Right lobe of liver (tissue), 6 donors: Measurements from ENCODE around the gene FASTK. TPM values are rescaled to one million over a fixed set of nuclear protein-coding genes. Genes with fewer than 3 reads are reported as not detected.

Source experiments
- ATAC-seq, 4 donors: fragments of 200-7000 bp; cut with Tn5 transposase; one replicate each; pipeline ENCODE4 v1.9.1; 2020; ENCODE audit warnings: mild to moderate bottlenecking in 4 of 4, moderate library complexity in 4 of 4
- DNase-seq, 3 donors: peaks; one replicate each; pipeline ENCODE4 v3.0.0-alpha.2; 2020
- H3K27ac ChIP-seq, 3 donors: fragments of 200-600 bp; one replicate each; pipeline ENCODE4 v1.8.0; 2022
- H3K27me3 ChIP-seq, 2 donors: fragments of 200-600 bp; one replicate each; pipeline ENCODE4 v1.8.0; 2022
- H3K36me3 ChIP-seq, 4 donors: fragments of 200-600 bp; sonication (generic) in 1 of 4; one replicate each; pipeline versions ENCODE4 v1.5.1 to v1.8.0; 2017 to 2022; ENCODE audit warnings: control low read depth in 1 of 4
- H3K4me1 ChIP-seq, 4 donors: fragments of 200-600 bp; sonication (generic) in 1 of 4; one replicate each; pipeline versions ENCODE4 v1.5.1 to v1.8.0; 2017 to 2022; ENCODE audit warnings: control low read depth in 1 of 4
- H3K4me3 ChIP-seq, 3 donors: fragments of 200-600 bp; one replicate each; pipeline ENCODE4 v1.8.0; 2022
- H3K9me3 ChIP-seq, 4 donors: fragments of 200-600 bp; sonication (generic) in 1 of 4; one replicate each; pipeline versions ENCODE4 v1.5.1 to v1.8.0; 2017 to 2022; ENCODE audit warnings: control low read depth in 1 of 4
- POLR2A ChIP-seq: fragments of 450-650 bp; IDR thresholded peaks from one replicate; pipeline ENCODE4 v1.6.1; 2017; ENCODE audit warnings: antibody characterized with exemption, mild to moderate bottlenecking
- WGBS: methylation state at CpG from one replicate; pipeline ENCODE4 v1.1.6; 2018; ENCODE audit warnings: low coverage, low lambda C conversion rate; ENCODE audit not compliant: insufficient coverage; ENCODE audit errors: missing lambda C conversion rate; 5-methylcytosine and 5-hydroxymethylcytosine counted together
- intact Hi-C, 2 donors: fragments of 100-400 bp; cut with DNase I; formaldehyde crosslinking; loops; one replicate each; pipeline versions ENCODE4 v1.11.2 to v1.14.1; 2022
- total RNA-seq, 6 experiments: library from RNA; depleted of rRNA in 2 of 6; stranded (reverse); fragments of >200 nt in 2 of 6; fragmentation: NEBNext Ultra II Directional in 3 of 6; extraction: Animal tissue kit (Norgen Biotek cat#: 25700) in 3 of 6; gene quantifications; one replicate each; pipeline versions ENCODE4 v1.1.0 to v1.2.4, GENCODE V29; 2016 to 2023
- TF ChIP-seq, protein P1 (sequence below), 4 donors: fragments of 200-600 bp in 3 of 4; fragments of 450-650 bp in 1 of 4; IDR thresholded peaks; one replicate each; pipeline versions ENCODE4 v1.5.1 to v1.8.0; 2016 to 2022; ENCODE audit warnings: antibody characterized with exemption in 4 of 4, mild to moderate bottlenecking in 2 of 4
- donor health status: DM: no; HTN: yes; CAD: no.
- donor health status: DM: no; HTN: no; CAD: no.
- donor health status: DM: no; HTN: no; CAD: no.
- donor health status: DM: no; HTN: yes; CAD: no.
- donor health status: DM: no; HTN: yes; CAD: no.

FASTK gene
- total RNA-seq, 6 experiments from 2014 or later = 33.4 to 48.8 (median 43.9) TPM

DNA sequence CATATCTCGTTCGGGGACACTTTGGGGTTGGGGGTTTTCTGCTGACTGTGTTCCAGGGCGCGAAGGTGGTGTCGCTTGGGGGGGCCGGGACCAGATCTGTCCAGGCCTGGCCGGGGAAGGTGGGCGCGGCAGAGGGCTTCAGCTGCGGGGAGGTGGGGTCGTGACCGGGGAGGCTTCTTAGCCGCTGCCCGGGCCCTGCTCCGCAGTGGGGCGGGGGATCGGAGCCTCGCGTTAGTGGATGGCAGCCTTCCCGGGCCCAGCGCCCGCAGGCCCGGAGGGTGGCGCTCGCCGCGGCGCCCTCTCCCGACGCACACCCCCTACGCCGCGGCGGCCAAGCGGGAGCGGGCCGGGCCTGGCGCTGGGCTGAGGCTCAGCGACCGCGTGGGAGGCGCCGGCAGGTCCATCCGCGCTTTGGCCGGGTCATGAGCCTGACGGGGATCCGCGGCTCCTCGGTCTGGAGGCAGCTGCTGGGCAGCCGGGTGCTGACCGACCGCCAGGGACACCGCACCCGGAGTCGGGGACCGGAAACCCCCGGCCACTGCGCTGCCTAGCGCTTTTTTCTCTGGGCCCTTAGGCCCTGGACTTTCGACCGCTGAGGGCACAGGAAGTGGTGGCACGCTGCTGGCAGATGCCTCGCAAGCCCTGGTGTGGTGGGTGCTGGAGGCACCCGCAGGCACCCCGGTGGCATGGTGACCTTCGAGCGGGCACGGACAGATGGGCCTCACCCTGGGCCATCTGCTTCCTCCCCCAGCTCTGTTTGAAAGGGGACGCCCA is 6.8 kb upstream of the FASTK start:
- no peaks in the 10 kb centered on the region for H3K27me3 ChIP-seq
- 0% methylated on average over 4 of the region's 70 CpGs for WGBS
- H3K4me3 ChIP-seq = peak overlapping the region; percentile 71 to 80 (median 73)
- TF ChIP-seq POLR2A = peak; percentile 89
- TF ChIP-seq, protein P1, sequence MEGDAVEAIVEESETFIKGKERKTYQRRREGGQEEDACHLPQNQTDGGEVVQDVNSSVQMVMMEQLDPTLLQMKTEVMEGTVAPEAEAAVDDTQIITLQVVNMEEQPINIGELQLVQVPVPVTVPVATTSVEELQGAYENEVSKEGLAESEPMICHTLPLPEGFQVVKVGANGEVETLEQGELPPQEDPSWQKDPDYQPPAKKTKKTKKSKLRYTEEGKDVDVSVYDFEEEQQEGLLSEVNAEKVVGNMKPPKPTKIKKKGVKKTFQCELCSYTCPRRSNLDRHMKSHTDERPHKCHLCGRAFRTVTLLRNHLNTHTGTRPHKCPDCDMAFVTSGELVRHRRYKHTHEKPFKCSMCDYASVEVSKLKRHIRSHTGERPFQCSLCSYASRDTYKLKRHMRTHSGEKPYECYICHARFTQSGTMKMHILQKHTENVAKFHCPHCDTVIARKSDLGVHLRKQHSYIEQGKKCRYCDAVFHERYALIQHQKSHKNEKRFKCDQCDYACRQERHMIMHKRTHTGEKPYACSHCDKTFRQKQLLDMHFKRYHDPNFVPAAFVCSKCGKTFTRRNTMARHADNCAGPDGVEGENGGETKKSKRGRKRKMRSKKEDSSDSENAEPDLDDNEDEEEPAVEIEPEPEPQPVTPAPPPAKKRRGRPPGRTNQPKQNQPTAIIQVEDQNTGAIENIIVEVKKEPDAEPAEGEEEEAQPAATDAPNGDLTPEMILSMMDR (IDR thresholded peaks at IDR 0.05) = peak; percentile 23 to 50 (median 36)
- H3K4me1 ChIP-seq = peaks cover 0 to 47% (median 20%) of the 10 kb centered on the region in 4 donors
- H3K9me3 ChIP-seq = no peaks in the 10 kb centered on the region
- H3K27ac ChIP-seq = peak overlapping the region; percentile 68 to 84 (median 79)
- no peaks in the 10 kb centered on the region for H3K36me3 ChIP-seq
- intact Hi-C loops = no loop called here
- ATAC-seq = peak; percentile 44 to 71 (median 65)
- DNase-seq = peak; percentile 83 to 85 (median 85)

- ATAC-seq (no peak), DNase-seq (no peak)
- H3K27ac ChIP-seq = peak overlapping the region; percentile 68 to 84 (median 79)
Measured at GRCh38 chr7:151086802-151087244, 6.2 kb upstream of the FASTK start.

GRCh38 chr7:151085691-151086620 is 5.3 kb upstream of the FASTK start, which contains the start of gene AGAP3:
AGAP3 (plus strand) TSS chr7:151086475; CDS start chr7:151086742, 267 bp downstream.
- no peaks in the 10 kb centered on the region for H3K27me3 ChIP-seq
- H3K27ac ChIP-seq = peak within 1 kb of the TSS; percentile 79 to 84 (median 81)
- H3K4me3 ChIP-seq = peak within 1 kb of the TSS; percentile 71 to 80 (median 73)
- intact Hi-C loops = no loop called here
- H3K4me1 ChIP-seq = peaks cover 0 to 52% (median 24%) of the 10 kb centered on the region in 4 donors
- peak; percentile 73 for TF ChIP-seq POLR2A
- TF ChIP-seq, protein P1 (IDR thresholded peaks at IDR 0.05) = no peak
- H3K9me3 ChIP-seq = no peaks in the 10 kb centered on the region
- ATAC-seq (peak; percentile 62 to 78 (median 64)), DNase-seq (peak; percentile 94 to 96 (median 96))
- 2% methylated on average over 6 of the region's 84 CpGs for WGBS
- no peaks in the 10 kb centered on the region for H3K36me3 ChIP-seq

More at GRCh38 chr7:151086802-151087244, 6.2 kb upstream of the FASTK start:
- Histone ChIP-seq H3K9me3 (no peaks in the 10 kb centered on the region), H3K4me3 (peak overlapping the region; percentile 71 to 80 (median 73)), H3K4me1 (peaks cover 0 to 53% (median 22%) of the 10 kb centered on the region in 4 donors), H3K27me3 (no peaks in the 10 kb centered on the region), H3K36me3 (no peaks in the 10 kb centered on the region)
- TF ChIP-seq POLR2A = no peak
- TF ChIP-seq, protein P1 (IDR thresholded peaks at IDR 0.05) = no peak
- intact Hi-C loops = no loop called here
- WGBS = 0% methylated on average over 1 of the region's 56 CpGs

- no peaks in the 10 kb centered on the region for H3K27me3 ChIP-seq
- 25% methylated on average over 5 of the region's 5 CpGs for WGBS
- H3K9me3 ChIP-seq = no peaks in the 10 kb centered on the region
- peak overlapping the region in 1 of 3 donors; percentile 56 for H3K4me3 ChIP-seq
- intact Hi-C loops = no loop called here
- no peak for DNase-seq
- H3K4me1 ChIP-seq = peaks cover 0 to 50% (median 24%) of the 10 kb centered on the region in 4 donors
- peak overlapping the region in 2 of 3 donors; percentile 68 to 83 for H3K27ac ChIP-seq
- ATAC-seq = no peak
- H3K36me3 ChIP-seq = no peaks in the 10 kb centered on the region
- TF ChIP-seq, protein P1 (IDR thresholded peaks at IDR 0.05) = no peak
- TF ChIP-seq POLR2A = no peak
Measured at GRCh38 chr7:151085329-151085690, 4.7 kb upstream of the FASTK start.
